HEK293T (cell line): ENCODE results near the gene SLC25A44.

Experiments
- CTCF ChIA-PET: fragments of 350-600 bp; formaldehyde crosslinking; extraction: SDS; loops from one replicate; lab custom pipeline; 2021; ENCODE audit warnings: antibody characterized with exemption, inconsistent platforms; lab: Yijun Ruan, JAX
- POLR2A ChIA-PET: fragments of 350-600 bp; formaldehyde crosslinking; extraction: SDS; loops from one replicate; lab custom pipeline; 2020; ENCODE audit warnings: antibody characterized with exemption, inconsistent platforms; lab: Yijun Ruan, JAX
- DNase-seq: peaks from one replicate; pipeline ENCODE4 v3.0.0; 2012; ENCODE audit warnings: mixed read lengths; ENCODE audit errors: extremely low spot score
- ARNT ChIP-seq: fragments of 450-650 bp; IDR thresholded peaks from 2 replicates; pipeline ENCODE4 v1.6.1; 2017; ENCODE audit warnings: mild to moderate bottlenecking
- BHLHE40 ChIP-seq: fragments of 450-650 bp; IDR thresholded peaks from 2 replicates; pipeline ENCODE4 v1.6.1; 2016; ENCODE audit warnings: mild to moderate bottlenecking, moderate library complexity, borderline replicate concordance
- CTBP1 ChIP-seq: fragments of 450-650 bp; IDR thresholded peaks from 2 replicates; pipeline ENCODE4 v1.6.1; 2016; ENCODE audit warnings: borderline replicate concordance
- ELF4 ChIP-seq: fragments of 450-650 bp; IDR thresholded peaks from 2 replicates; pipeline ENCODE4 v1.6.1; 2017; ENCODE audit warnings: antibody characterized with exemption
- FOXA1 ChIP-seq: fragments of 450-650 bp; IDR thresholded peaks from 2 replicates; pipeline ENCODE4 v1.6.1; 2016; ENCODE audit warnings: mild to moderate bottlenecking
- FOXK2 ChIP-seq: fragments of 450-650 bp; IDR thresholded peaks from 2 replicates; pipeline ENCODE4 v1.6.1; 2016; ENCODE audit warnings: mild to moderate bottlenecking
- FOXM1 ChIP-seq: fragments of 450-650 bp; IDR thresholded peaks from 2 replicates; pipeline ENCODE4 v1.6.1; 2017; ENCODE audit warnings: mild to moderate bottlenecking, borderline replicate concordance
- HDGF ChIP-seq: fragments of 450-650 bp; IDR thresholded peaks from 2 replicates; pipeline ENCODE4 v1.6.1; 2017; ENCODE audit warnings: antibody characterized with exemption, borderline replicate concordance
- L3MBTL2 ChIP-seq: fragments of 450-650 bp; conservative IDR thresholded peaks from 2 replicates; pipeline ENCODE4 v1.6.1; 2016; ENCODE audit warnings: mild to moderate bottlenecking
- LEF1 ChIP-seq: fragments of 450-650 bp; IDR thresholded peaks from 2 replicates; pipeline ENCODE4 v1.6.1; 2017; ENCODE audit warnings: mild to moderate bottlenecking, borderline replicate concordance
- NFRKB ChIP-seq: fragments of 450-650 bp; IDR thresholded peaks from 2 replicates; pipeline ENCODE4 v1.6.1; 2016; ENCODE audit warnings: mild to moderate bottlenecking, moderate library complexity
- PKNOX1 ChIP-seq: fragments of 450-650 bp; IDR thresholded peaks from 2 replicates; pipeline ENCODE4 v1.6.1; 2016
- SP1 ChIP-seq: fragments of 450-650 bp; IDR thresholded peaks from 2 replicates; pipeline ENCODE4 v1.6.1; 2017
- SUZ12 ChIP-seq: fragments of 450-650 bp; IDR thresholded peaks from 2 replicates; pipeline ENCODE4 v1.6.1; 2016; ENCODE audit warnings: mild to moderate bottlenecking
- TARDBP ChIP-seq: fragments of 450-650 bp; IDR thresholded peaks from 2 replicates; pipeline ENCODE4 v1.6.1; 2016
- ZNF384 ChIP-seq: fragments of 450-650 bp; IDR thresholded peaks from 2 replicates; pipeline ENCODE4 v1.6.1; 2016

Gene SLC25A44

DNA sequence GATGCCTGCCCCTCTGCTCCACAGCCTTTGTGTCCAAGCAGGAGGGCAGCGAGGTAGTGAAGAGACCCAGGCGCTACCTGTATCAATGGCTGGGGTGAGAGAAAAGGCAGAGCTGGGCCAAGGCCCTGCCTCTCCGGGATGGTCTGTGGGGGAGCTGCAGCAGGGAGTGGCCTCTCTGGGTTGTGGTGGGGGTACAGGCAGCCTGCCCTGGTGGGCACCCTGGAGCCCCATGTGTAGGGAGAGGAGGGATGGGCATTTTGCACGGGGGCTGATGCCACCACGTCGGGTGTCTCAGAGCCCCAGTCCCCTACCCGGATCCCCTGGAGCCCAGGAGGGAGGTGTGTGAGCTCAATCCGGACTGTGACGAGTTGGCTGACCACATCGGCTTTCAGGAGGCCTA, 48.8 kb downstream of the SLC25A44 start:
- ChIA-PET CTCF (no interaction called here), POLR2A (interaction anchor here (1.4 kb wide), 1 partner anchor 9 kb away, joined by 5 read pairs; no protein-coding TSS in a partner anchor)
- TF ChIP-seq TARDBP (no peak), PKNOX1 (no peak), NFRKB (no peak)
- DNase-seq: no peak

DNA sequence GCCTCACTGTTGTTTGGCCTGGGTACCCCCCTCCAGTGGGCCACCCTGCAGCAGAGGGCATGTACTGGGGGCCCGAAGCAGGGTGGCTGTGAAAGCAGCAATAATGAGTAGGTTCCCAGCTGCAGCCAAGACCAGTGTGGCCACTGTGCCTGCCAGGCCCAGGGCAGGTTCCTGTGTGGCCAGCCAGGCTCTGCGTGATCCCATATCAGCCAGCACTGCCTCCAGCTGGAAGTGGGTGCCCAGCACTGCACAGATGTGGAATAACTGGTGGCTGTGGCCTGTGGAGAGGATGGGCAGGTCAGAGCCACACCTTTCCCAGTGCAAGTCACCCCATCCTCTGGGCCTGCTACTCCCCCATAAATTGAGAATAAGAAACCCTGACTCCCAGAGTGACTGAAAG, 50.2 kb downstream of the SLC25A44 start:
- CTCF ChIA-PET: interaction anchor here (0.6 kb wide), 1 partner anchor 31 kb away, joined by 5 read pairs; the partner anchor contains the start of gene PMF1
- TF ChIP-seq ARNT (no peak), ZNF384 (no peak), L3MBTL2 (no peak), LEF1 (no peak), FOXA1 (no peak), FOXM1 (no peak), SUZ12 (no peak)
- POLR2A ChIA-PET: no interaction called here
- no peak for DNase-seq

GRCh38 chr1:156244712-156245111, 50.8 kb downstream of the SLC25A44 start:
- DNase-seq: no peak
- ChIA-PET CTCF (interaction anchor here (0.6 kb wide), 1 partner anchor 32 kb away, joined by 5 read pairs; the partner anchor contains the start of gene PMF1), POLR2A (no interaction called here)
- TF ChIP-seq L3MBTL2 (no peak), PKNOX1 (no peak), ZNF384 (no peak), FOXA1 (no peak), TARDBP (no peak), HDGF (no peak), FOXM1 (no peak), ELF4 (no peak), ARNT (no peak), CTBP1 (no peak), LEF1 (no peak), FOXK2 (no peak), NFRKB (no peak), SP1 (no peak), BHLHE40 (no peak), SUZ12 (no peak)

- CTCF ChIA-PET: interaction anchor here (1.9 kb wide), 1 partner anchor 21 kb away, joined by 7 read pairs; no protein-coding TSS in a partner anchor
- no peak for DNase-seq
These were observed 51.7 kb downstream of the SLC25A44 start for GRCh38 chr1:156245451-156246232.

DNA sequence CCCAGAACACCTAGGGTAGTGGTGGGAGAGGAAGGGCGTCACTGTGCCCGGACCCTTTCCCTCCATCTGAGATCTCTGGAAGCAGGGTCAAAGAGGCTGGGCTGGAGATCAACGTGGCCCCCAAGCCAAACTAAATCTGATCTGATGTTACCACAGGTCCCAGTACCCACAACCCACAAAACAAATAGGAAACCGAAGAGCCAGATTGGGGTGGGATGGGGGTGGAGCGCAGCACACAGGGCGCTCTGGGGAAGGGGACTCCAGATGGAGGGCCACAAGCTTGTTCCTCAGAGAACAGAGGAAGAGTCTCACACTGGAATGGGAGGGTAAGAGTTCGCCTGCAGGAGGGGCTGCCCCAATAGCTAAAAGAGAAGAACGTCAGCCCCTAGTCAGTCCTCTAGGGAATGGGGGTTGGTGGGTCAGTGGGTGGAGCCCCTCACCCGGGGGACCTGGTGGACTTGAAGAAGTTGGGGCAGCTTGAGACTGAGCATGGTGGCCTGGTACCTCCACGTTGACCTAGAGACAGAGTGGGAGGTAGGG, 52.4 kb downstream of the SLC25A44 start:
- ChIA-PET POLR2A (interaction anchor here (1.0 to 1.2 kb wide), 3 partner anchors 22 to 36 kb away, joined by 3 to 5 read pairs (median 4); partner anchors contain the start of gene SMG5), CTCF (interaction anchor here (1.9 kb wide), 1 partner anchor 21 kb away, joined by 7 read pairs; no protein-coding TSS in a partner anchor)
- TF ChIP-seq FOXM1: no peak
- TF ChIP-seq L3MBTL2: no peak
- TF ChIP-seq PKNOX1: no peak
- no peak for TF ChIP-seq TARDBP
- TF ChIP-seq LEF1: no peak
- DNase-seq: no peak

More at GRCh38 chr1:156245451-156246232, 51.7 kb downstream of the SLC25A44 start:
- POLR2A ChIA-PET: interaction anchor here (1.0 to 1.2 kb wide), 3 partner anchors 22 to 37 kb away, joined by 3 to 5 read pairs (median 4); partner anchors contain the start of gene SMG5
- TF ChIP-seq FOXK2 (no peak), LEF1 (no peak), L3MBTL2 (no peak), HDGF (no peak), FOXM1 (no peak), FOXA1 (no peak), CTBP1 (no peak), TARDBP (no peak), SP1 (no peak), BHLHE40 (no peak), PKNOX1 (no peak), ARNT (no peak), SUZ12 (no peak), ZNF384 (no peak), ELF4 (no peak), NFRKB (no peak)
